Pancreas (tissue), 8 donors: ENCODE results near the gene LMNA. TPM values are rescaled to one million over a fixed set of nuclear protein-coding genes. Genes with fewer than 3 reads are reported as not detected.

ENCODE experiments used
- polyA plus RNA-seq, 2 donors: library from polyadenylated mRNA; stranded (reverse); fragments of 200-250 nt; gene quantifications; one replicate each; pipeline ENCODE4 v1.2.3, GENCODE V29; 2013
- total RNA-seq, 6 donors: library from RNA; stranded (reverse); fragmentation: NEBNext Ultra II Directional in 4 of 6; extraction: Animal tissue kit (Norgen Biotek cat#: 25700) in 4 of 6; gene quantifications; one replicate each; pipeline versions ENCODE4 v1.2.1 to v1.2.4, GENCODE V29; 2021 to 2023
- donor health status: healthy with polysubstance abuse.
- donor health status: DM: no; HTN: no; CAD: no; lungs with moderate emphysema.
- donor health status: DM: no; HTN: no; CAD: no.
- donor health status: Bipolar disorder and iron deficiency.
- donor health status: DM: yes; HTN: yes; CAD: no.
- donor health status: DM: no; HTN: no; CAD: no.
- donor health status: DM: no; HTN: no; CAD: no.
- donor health status: DM: yes; HTN: yes; CAD: no.

Gene LMNA
- total and polyA plus RNA-seq, 8 donors = 59.4 to 119 (median 99.4) TPM

Other genes starting within 250 kb of the LMNA start
- gene RIT1, start 203.4 kb upstream of the LMNA start, total RNA-seq = 10 to 100 TPM in 3 of 6 donors, 1 to 10 TPM in 3; 5.7 to 15.1 (median 9.2) TPM
- 1 to 10 TPM; 4.2 to 7.7 TPM for gene RIT1, start 203.4 kb upstream of the LMNA start, polyA plus RNA-seq
- 10 to 100 TPM; 11.9 to 24.3 (median 15.5) TPM for gene KHDC4, start 180.3 kb upstream of the LMNA start, total RNA-seq
- gene KHDC4, start 180.3 kb upstream of the LMNA start, polyA plus RNA-seq = 10 to 100 TPM; 29.3 to 32.8 TPM
- under 1 TPM in 1 of 6 donors, not detected in 5; 0.12 TPM for gene RXFP4, start 173.1 kb upstream of the LMNA start, total RNA-seq
- gene RXFP4, start 173.1 kb upstream of the LMNA start, polyA plus RNA-seq = under 1 TPM in 1 of 2 donors, not detected in 1; 0.19 TPM
- 10 to 100 TPM; 10.3 to 39.0 (median 23.8) TPM for gene ARHGEF2, start 136.2 kb upstream of the LMNA start, total RNA-seq
- gene ARHGEF2, start 136.2 kb upstream of the LMNA start, polyA plus RNA-seq = 10 to 100 TPM; 17.8 to 20.2 TPM
- gene SSR2, start 93.8 kb upstream of the LMNA start, total RNA-seq = 100 to 1,000 TPM; 160 to 236 (median 202) TPM
- gene SSR2, start 93.8 kb upstream of the LMNA start, polyA plus RNA-seq = 100 to 1,000 TPM; 180 to 243 TPM
- 10 to 100 TPM; 14.1 to 28.2 (median 16.9) TPM for gene UBQLN4, start 60.9 kb upstream of the LMNA start, total RNA-seq
- 10 to 100 TPM; 18.6 to 24.4 TPM for gene UBQLN4, start 60.9 kb upstream of the LMNA start, polyA plus RNA-seq
- 10 to 100 TPM; 31.7 to 40.1 (median 32.1) TPM for gene LAMTOR2, start 59.9 kb upstream of the LMNA start, total RNA-seq
- gene LAMTOR2, start 59.9 kb upstream of the LMNA start, polyA plus RNA-seq = 10 to 100 TPM; 59.4 to 60.1 TPM
- gene RAB25, start 53.6 kb upstream of the LMNA start, total RNA-seq = 10 to 100 TPM; 29.0 to 51.1 (median 34.6) TPM
- gene RAB25, start 53.6 kb upstream of the LMNA start, polyA plus RNA-seq = 10 to 100 TPM; 56.3 to 81.6 TPM
- gene MEX3A, start 32.2 kb upstream of the LMNA start, total RNA-seq = 1 to 10 TPM in 2 of 6 donors, under 1 TPM in 4; 0.12 to 3.1 (median 0.65) TPM
- gene MEX3A, start 32.2 kb upstream of the LMNA start, polyA plus RNA-seq = under 1 TPM; 0.19 to 0.76 TPM
- gene SEMA4A, start 38.9 kb downstream of the LMNA start, total RNA-seq = 1 to 10 TPM; 2.6 to 7.0 (median 4.5) TPM
- gene SEMA4A, start 38.9 kb downstream of the LMNA start, polyA plus RNA-seq = 1 to 10 TPM; 4.4 to 5.4 TPM
- gene SLC25A44, start 79.4 kb downstream of the LMNA start, total RNA-seq = 1 to 10 TPM; 4.0 to 9.9 (median 6.7) TPM
- gene SLC25A44, start 79.4 kb downstream of the LMNA start, polyA plus RNA-seq = 10 to 100 TPM in 1 of 2 donors, 1 to 10 TPM in 1; 4.3 to 11.4 TPM
- gene PMF1, start 98.3 kb downstream of the LMNA start, total RNA-seq = 10 to 100 TPM; 15.8 to 28.8 (median 21.9) TPM
- gene PMF1, start 98.3 kb downstream of the LMNA start, polyA plus RNA-seq = 10 to 100 TPM; 69.7 to 79.7 TPM
- 1 to 10 TPM in 2 of 6 donors, under 1 TPM in 4; 0.60 to 1.7 (median 0.80) TPM for gene BGLAP, start 127.5 kb downstream of the LMNA start, total RNA-seq
- gene BGLAP, start 127.5 kb downstream of the LMNA start, polyA plus RNA-seq = 1 to 10 TPM; 2.9 to 4.8 TPM
- gene PAQR6, start 133.3 kb downstream of the LMNA start, total RNA-seq = 1 to 10 TPM in 2 of 6 donors, under 1 TPM in 4; 0.51 to 1.3 (median 0.67) TPM
- gene PAQR6, start 133.3 kb downstream of the LMNA start, polyA plus RNA-seq = 1 to 10 TPM; 3.5 to 5.6 TPM
- gene SMG5, start 168.1 kb downstream of the LMNA start, total RNA-seq = 10 to 100 TPM; 15.9 to 42.8 (median 23.3) TPM
- 10 to 100 TPM; 26.2 to 26.5 TPM for gene SMG5, start 168.1 kb downstream of the LMNA start, polyA plus RNA-seq
- gene TMEM79, start 169.6 kb downstream of the LMNA start, total RNA-seq = 1 to 10 TPM in 4 of 6 donors, under 1 TPM in 2; 0.51 to 2.7 (median 1.1) TPM
- 1 to 10 TPM; 3.1 to 3.7 TPM for gene TMEM79, start 169.6 kb downstream of the LMNA start, polyA plus RNA-seq
- 10 to 100 TPM; 11.1 to 29.6 (median 18.1) TPM for gene GLMP, start 181.0 kb downstream of the LMNA start, total RNA-seq
- 10 to 100 TPM; 31.3 to 32.5 TPM for gene GLMP, start 181.0 kb downstream of the LMNA start, polyA plus RNA-seq
- not detected for gene VHLL, start 184.6 kb downstream of the LMNA start, total RNA-seq
- gene VHLL, start 184.6 kb downstream of the LMNA start, polyA plus RNA-seq = under 1 TPM in 1 of 2 donors, not detected in 1; 0.19 TPM
- gene CCT3, start 223.6 kb downstream of the LMNA start, total RNA-seq = 100 to 1,000 TPM in 1 of 6 donors, 10 to 100 TPM in 5; 47.1 to 107 (median 87.1) TPM
- gene CCT3, start 223.6 kb downstream of the LMNA start, polyA plus RNA-seq = 10 to 100 TPM; 58.3 to 81.5 TPM
- gene TSACC, start 223.8 kb downstream of the LMNA start, total RNA-seq = not detected
- under 1 TPM in 1 of 2 donors, not detected in 1; 0.56 TPM for gene TSACC, start 223.8 kb downstream of the LMNA start, polyA plus RNA-seq